Measurements from ENCODE around the gene SEC24D. TPM values are rescaled to one million over a fixed set of nuclear protein-coding genes. Genes with fewer than 3 reads are reported as not detected.

SEC24D gene
- total RNA-seq, 1 experiment from 2014 or later: 63.1 TPM

- Mint-ChIP-seq H3K36me3 (peaks cover 33% of the 10 kb centered on the region), H3K4me1 (peaks cover 12% of the 10 kb centered on the region), H3K9me3 (no peaks in the 10 kb centered on the region), H3K4me3 (no peak overlapping the region), H3K27ac (no peak overlapping the region), H3K27me3 (ENCODE audit: low read depth) (no peaks in the 10 kb centered on the region)
- DNase-seq (ENCODE audit: low spot score): no peak
- ChIA-PET POLR2A (interaction anchor here (1.4 kb wide), 1 partner anchor 120 kb away, joined by 4 read pairs; the partner anchor contains the start of gene SYNPO2), CTCF (interaction anchor here (0.7 kb wide), 1 partner anchor 201 kb away, joined by 3 read pairs; no protein-coding TSS in a partner anchor)
- no peak for ATAC-seq
- no peak for TF ChIP-seq EMX1 (CRISPR knock-in tag; IDR thresholded peaks at IDR 0.05)
- TF ChIP-seq SMAD4 (CRISPR knock-in tag; IDR thresholded peaks at IDR 0.05): no peak
- no peak for TF ChIP-seq PRDM15 (CRISPR knock-in tag; IDR thresholded peaks at IDR 0.05)
- no peak for TF ChIP-seq ELF4 (CRISPR knock-in tag; IDR thresholded peaks at IDR 0.05; ENCODE audit: low read depth)
- no peak for TF ChIP-seq USF1 (CRISPR knock-in tag; IDR thresholded peaks at IDR 0.05)
- no peak for TF ChIP-seq TP53 (CRISPR knock-in tag; IDR thresholded peaks at IDR 0.05)
- TF ChIP-seq SP1 (CRISPR knock-in tag; conservative IDR thresholded peaks at IDR 0.05): no peak
- no peak for TF ChIP-seq GRHL2 (CRISPR knock-in tag; IDR thresholded peaks at IDR 0.05; ENCODE audit: insufficient replicate concordance, severe bottlenecking)
- TF ChIP-seq E2F5 (CRISPR knock-in tag; IDR thresholded peaks at IDR 0.05): no peak
- TF ChIP-seq AFF4 (CRISPR knock-in tag; IDR thresholded peaks at IDR 0.05; ENCODE audit: borderline replicate concordance): no peak
- no peak for TF ChIP-seq FOXK1 (CRISPR knock-in tag; IDR thresholded peaks at IDR 0.05)
- no peak for TF ChIP-seq ZNF121 (CRISPR knock-in tag; IDR thresholded peaks at IDR 0.05)
- no peak for TF ChIP-seq RELA (CRISPR knock-in tag; IDR thresholded peaks at IDR 0.05; ENCODE audit: borderline replicate concordance)
- no peak for TF ChIP-seq PRRX2 (CRISPR knock-in tag; IDR thresholded peaks at IDR 0.05)
Observed at GRCh38 chr4:118769161-118769560, 66.8 kb downstream of the SEC24D start.

- Mint-ChIP-seq H3K36me3 (peaks cover 42% of the 10 kb centered on the region), H3K4me3 (no peak overlapping the region), H3K27ac (0 out of 2 replicates have a peak overlapping the region, but pooled peaks have one; percentile 8), H3K27me3 (ENCODE audit: low read depth) (no peaks in the 10 kb centered on the region), H3K9me3 (no peaks in the 10 kb centered on the region), H3K4me1 (no peaks in the 10 kb centered on the region)
- DNase-seq (ENCODE audit: low spot score): no peak
- CTCF ChIA-PET: no interaction called here
- TF ChIP-seq IRF1 (CRISPR knock-in tag; IDR thresholded peaks at IDR 0.05): no peak
- TF ChIP-seq GRHL2 (CRISPR knock-in tag; IDR thresholded peaks at IDR 0.05; ENCODE audit: insufficient replicate concordance, severe bottlenecking): no peak
- no peak for TF ChIP-seq SMAD3 (CRISPR knock-in tag; IDR thresholded peaks at IDR 0.05; ENCODE audit: borderline replicate concordance)
- no peak for TF ChIP-seq IRF2 (CRISPR knock-in tag; IDR thresholded peaks at IDR 0.05; ENCODE audit: borderline replicate concordance, low read depth)
- no peak for TF ChIP-seq ARID4B (CRISPR knock-in tag; IDR thresholded peaks at IDR 0.05; ENCODE audit: borderline replicate concordance)
- no peak for TF ChIP-seq EMX1 (CRISPR knock-in tag; IDR thresholded peaks at IDR 0.05)
- TF ChIP-seq NFATC4 (CRISPR knock-in tag; IDR thresholded peaks at IDR 0.05): no peak
- no peak for TF ChIP-seq JAZF1 (CRISPR knock-in tag; IDR thresholded peaks at IDR 0.05)
- no peak for ATAC-seq
- POLR2A ChIA-PET: no interaction called here
Observed at GRCh38 chr4:118767109-118767508, 68.8 kb downstream of the SEC24D start.
